Upper lobe of left lung (tissue), 4 donors: ENCODE results near the gene TOMM40.

Source experiments
- CTCF ChIP-seq, 6 experiments: fragments of 450-650 bp in 4 of 6; fragments of 200-600 bp in 2 of 6; sonication (generic) in 2 of 6; IDR thresholded peaks; one replicate each; pipeline ENCODE4 v1.5.1; 2016 to 2019; ENCODE audit warnings: antibody characterized with exemption in 6 of 6
- EP300 ChIP-seq, 4 donors: sonication (generic); formaldehyde crosslinking; IDR thresholded peaks; one replicate each; pipeline ENCODE4 v1.5.1; 2017; ENCODE audit warnings: antibody characterized with exemption in 4 of 4, control low read depth in 2 of 4
- POLR2A ChIP-seq, 4 donors: fragments of 450-650 bp; IDR thresholded peaks; one replicate each; pipeline ENCODE4 v1.5.1; 2016 to 2017; ENCODE audit warnings: antibody characterized with exemption in 4 of 4, mild to moderate bottlenecking in 2 of 4
- POLR2AphosphoS5 ChIP-seq, 2 donors: sonication (generic); formaldehyde crosslinking; IDR thresholded peaks; one replicate each; pipeline ENCODE4 v1.5.1; 2017; ENCODE audit warnings: antibody characterized with exemption in 2 of 2

GRCh38 chr19:44930088-44930487 is 39.0 kb downstream of the TOMM40 start:
- TF ChIP-seq EP300 (IDR thresholded peaks at IDR 0.05) (no peak), POLR2A (IDR thresholded peaks at IDR 0.05) (no peak), CTCF (IDR thresholded peaks at IDR 0.05) (no peak), POLR2AphosphoS5 (IDR thresholded peaks at IDR 0.05) (no peak)
